SK-N-SH (cell line): ENCODE measurements around the gene ZNF627.

Source experiments
- CHD2 ChIP-seq: fragments of 150-350 bp; IDR thresholded peaks from 2 replicates; pipeline ENCODE4 v1.6.1; 2018; ENCODE audit warnings: low read length; ENCODE audit not compliant: partially characterized antibody
- EP300 ChIP-seq, 2 experiments: IDR thresholded peaks; 2 replicates each; pipeline versions ENCODE4 v1.4.0 to v1.6.1; 2012; ENCODE audit warnings: borderline replicate concordance in 1 of 2, low read depth in 1 of 2, low read length in 1 of 2
- MAX ChIP-seq: IDR thresholded peaks from 2 replicates; pipeline ENCODE4 v1.4.0; 2012; ENCODE audit warnings: low read depth
- POLR2AphosphoS5 ChIP-seq: IDR thresholded peaks from 2 replicates; pipeline ENCODE4 v1.6.1; 2012; ENCODE audit warnings: low read depth, low read length
- RXRA ChIP-seq: IDR thresholded peaks from 2 replicates; pipeline ENCODE4 v1.4.0; 2012; ENCODE audit warnings: low read depth, mild to moderate bottlenecking, borderline replicate concordance
- SMC3 ChIP-seq: IDR thresholded peaks from 2 replicates; pipeline ENCODE4 v1.6.1; 2012; ENCODE audit warnings: low read depth, low read length, improper control_type of control experiment
- TAF1 ChIP-seq: IDR thresholded peaks from 2 replicates; pipeline ENCODE4 v1.6.1; 2012; ENCODE audit warnings: low read depth, mild to moderate bottlenecking, low read length, moderate library complexity, borderline replicate concordance
- USF2 ChIP-seq: fragments of 150-350 bp; IDR thresholded peaks from 2 replicates; pipeline ENCODE4 v1.6.1; 2017; ENCODE audit warnings: antibody characterized with exemption, low read length, low read depth, borderline replicate concordance
- YY1 ChIP-seq: IDR thresholded peaks from 2 replicates; pipeline ENCODE4 v1.4.0; 2012; ENCODE audit warnings: low read depth, mild to moderate bottlenecking
- TF ChIP-seq, protein P1 (sequence below): IDR thresholded peaks from 2 replicates; pipeline ENCODE4 v1.4.0; 2012; ENCODE audit warnings: low read depth, borderline replicate concordance
- TF ChIP-seq, protein P2 (sequence below): fragments of 200-600 bp; sonication (generic); IDR thresholded peaks from 2 replicates; pipeline ENCODE4 v1.6.1; 2017; ENCODE audit warnings: antibody characterized with exemption, mild to moderate bottlenecking, moderate library complexity

DNA sequence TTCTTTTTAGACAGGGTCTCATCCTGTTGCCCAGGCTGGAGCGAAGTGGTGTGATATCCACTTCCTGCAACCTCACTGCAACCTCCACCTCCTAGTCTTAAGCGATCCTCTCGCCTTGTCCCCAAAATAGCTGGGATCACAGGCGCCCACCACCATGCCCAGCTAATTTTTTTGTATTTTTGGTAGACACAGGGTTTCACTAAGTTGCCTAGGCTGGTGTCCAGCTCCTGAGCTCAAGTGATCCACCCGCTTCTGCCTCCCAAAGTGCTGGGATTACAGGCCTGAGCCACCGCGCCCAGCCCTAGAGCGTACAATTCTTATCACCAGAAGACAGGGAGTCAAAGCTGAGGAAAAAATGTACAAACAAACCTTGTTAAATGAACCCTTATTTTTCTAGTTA lies 33.8 kb upstream of the ZNF627 start:
- TF ChIP-seq, protein P1, sequence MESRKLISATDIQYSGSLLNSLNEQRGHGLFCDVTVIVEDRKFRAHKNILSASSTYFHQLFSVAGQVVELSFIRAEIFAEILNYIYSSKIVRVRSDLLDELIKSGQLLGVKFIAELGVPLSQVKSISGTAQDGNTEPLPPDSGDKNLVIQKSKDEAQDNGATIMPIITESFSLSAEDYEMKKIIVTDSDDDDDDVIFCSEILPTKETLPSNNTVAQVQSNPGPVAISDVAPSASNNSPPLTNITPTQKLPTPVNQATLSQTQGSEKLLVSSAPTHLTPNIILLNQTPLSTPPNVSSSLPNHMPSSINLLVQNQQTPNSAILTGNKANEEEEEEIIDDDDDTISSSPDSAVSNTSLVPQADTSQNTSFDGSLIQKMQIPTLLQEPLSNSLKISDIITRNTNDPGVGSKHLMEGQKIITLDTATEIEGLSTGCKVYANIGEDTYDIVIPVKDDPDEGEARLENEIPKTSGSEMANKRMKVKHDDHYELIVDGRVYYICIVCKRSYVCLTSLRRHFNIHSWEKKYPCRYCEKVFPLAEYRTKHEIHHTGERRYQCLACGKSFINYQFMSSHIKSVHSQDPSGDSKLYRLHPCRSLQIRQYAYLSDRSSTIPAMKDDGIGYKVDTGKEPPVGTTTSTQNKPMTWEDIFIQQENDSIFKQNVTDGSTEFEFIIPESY: no peak
- no peak for TF ChIP-seq SMC3
- TF ChIP-seq MAX: no peak
- no peak for TF ChIP-seq YY1
- TF ChIP-seq, protein P2, sequence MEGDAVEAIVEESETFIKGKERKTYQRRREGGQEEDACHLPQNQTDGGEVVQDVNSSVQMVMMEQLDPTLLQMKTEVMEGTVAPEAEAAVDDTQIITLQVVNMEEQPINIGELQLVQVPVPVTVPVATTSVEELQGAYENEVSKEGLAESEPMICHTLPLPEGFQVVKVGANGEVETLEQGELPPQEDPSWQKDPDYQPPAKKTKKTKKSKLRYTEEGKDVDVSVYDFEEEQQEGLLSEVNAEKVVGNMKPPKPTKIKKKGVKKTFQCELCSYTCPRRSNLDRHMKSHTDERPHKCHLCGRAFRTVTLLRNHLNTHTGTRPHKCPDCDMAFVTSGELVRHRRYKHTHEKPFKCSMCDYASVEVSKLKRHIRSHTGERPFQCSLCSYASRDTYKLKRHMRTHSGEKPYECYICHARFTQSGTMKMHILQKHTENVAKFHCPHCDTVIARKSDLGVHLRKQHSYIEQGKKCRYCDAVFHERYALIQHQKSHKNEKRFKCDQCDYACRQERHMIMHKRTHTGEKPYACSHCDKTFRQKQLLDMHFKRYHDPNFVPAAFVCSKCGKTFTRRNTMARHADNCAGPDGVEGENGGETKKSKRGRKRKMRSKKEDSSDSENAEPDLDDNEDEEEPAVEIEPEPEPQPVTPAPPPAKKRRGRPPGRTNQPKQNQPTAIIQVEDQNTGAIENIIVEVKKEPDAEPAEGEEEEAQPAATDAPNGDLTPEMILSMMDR: no peak
- no peak for TF ChIP-seq EP300 (IDR thresholded peaks at IDR 0.05; ENCODE audit: borderline replicate concordance in 1 of 2, low read depth in 1 of 2, low read length in 1 of 2)
- TF ChIP-seq POLR2AphosphoS5: no peak
- no peak for TF ChIP-seq USF2
- TF ChIP-seq RXRA: no peak
- TF ChIP-seq TAF1: no peak
- TF ChIP-seq CHD2: no peak
